DMS114 treated with DMSO at 0.1 percent for 48 hours (cell line): ENCODE data around the gene DCTN2.
"Not testable (repeated sequence)": the region's sequence is repeated elsewhere in the genome, so short reads cannot be mapped to it uniquely, and the experiment has no call there.

Source experiments
- DNase-seq: peaks from one replicate; lab custom pipeline; 2025; ENCODE audit not compliant: unreplicated experiment; lab: John Stamatoyannopoulos, UW

Gene DCTN2

GRCh38 chr12:57577981-57578758 lies 31.2 kb upstream of the DCTN2 start:
- DNase-seq: no peak

GRCh38 chr12:57576613-57577160 lies 29.7 kb upstream of the DCTN2 start:
- DNase-seq: no peak

DNA sequence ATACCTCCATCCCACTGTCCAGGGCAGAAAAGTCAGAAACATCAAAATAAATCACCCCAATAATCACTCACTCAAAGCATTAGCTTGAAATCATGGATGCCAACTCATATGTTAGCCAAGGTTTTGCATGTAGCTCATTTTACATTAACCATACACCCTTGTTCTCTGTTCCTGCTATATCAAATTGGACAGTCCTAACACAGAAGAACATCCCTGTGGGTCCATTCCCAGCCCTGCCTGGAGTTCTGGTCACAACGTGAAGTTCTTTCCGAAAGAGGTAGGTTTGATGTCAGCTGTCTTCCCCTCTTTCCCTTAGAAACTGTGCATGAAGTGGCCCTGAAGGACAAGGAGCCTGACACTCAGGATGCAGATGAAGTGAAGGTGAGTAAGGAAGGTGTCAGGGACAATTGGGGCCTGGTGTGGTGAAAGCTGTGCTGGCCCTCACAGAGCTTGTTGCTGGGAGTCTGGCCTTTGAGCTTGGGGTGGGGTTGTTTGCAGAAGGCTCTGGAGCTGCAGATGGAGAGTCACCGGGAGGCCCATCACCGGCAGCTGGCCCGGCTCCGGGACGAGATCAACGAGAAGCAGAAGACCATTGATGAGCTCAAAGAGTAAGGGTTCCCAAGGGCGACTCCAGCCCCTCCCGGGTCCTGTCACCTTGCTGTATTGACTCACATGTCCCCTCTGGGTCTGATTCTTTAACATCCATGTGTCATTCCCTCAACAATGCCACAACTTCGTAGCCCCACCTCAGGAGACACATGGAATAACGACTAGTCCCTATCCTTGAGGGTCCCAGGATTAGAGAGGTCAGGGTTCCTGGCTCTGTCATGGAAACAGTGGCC lies 29.0 kb upstream of the DCTN2 start:
- DNase-seq: no peak

DNA sequence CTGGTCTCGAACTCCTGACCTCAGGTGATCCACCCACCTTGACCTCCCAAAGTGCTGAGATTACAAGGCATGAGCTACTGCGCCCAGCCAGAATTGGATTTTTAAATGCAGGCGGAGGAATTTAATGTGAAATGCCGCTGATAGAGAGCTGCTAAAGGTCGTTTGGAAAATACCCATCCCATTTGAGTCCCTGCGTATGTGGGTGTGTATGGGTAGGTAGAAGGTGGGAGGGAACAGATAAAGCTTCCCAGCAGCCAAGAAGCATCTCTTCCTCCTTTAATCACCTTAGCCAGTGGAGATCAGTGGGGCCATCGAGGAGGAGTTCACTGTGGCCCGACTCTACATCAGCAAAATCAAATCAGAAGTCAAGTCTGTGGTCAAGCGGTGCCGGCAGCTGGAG lies 27.8 kb upstream of the DCTN2 start:
- DNase-seq: no peak

DNA sequence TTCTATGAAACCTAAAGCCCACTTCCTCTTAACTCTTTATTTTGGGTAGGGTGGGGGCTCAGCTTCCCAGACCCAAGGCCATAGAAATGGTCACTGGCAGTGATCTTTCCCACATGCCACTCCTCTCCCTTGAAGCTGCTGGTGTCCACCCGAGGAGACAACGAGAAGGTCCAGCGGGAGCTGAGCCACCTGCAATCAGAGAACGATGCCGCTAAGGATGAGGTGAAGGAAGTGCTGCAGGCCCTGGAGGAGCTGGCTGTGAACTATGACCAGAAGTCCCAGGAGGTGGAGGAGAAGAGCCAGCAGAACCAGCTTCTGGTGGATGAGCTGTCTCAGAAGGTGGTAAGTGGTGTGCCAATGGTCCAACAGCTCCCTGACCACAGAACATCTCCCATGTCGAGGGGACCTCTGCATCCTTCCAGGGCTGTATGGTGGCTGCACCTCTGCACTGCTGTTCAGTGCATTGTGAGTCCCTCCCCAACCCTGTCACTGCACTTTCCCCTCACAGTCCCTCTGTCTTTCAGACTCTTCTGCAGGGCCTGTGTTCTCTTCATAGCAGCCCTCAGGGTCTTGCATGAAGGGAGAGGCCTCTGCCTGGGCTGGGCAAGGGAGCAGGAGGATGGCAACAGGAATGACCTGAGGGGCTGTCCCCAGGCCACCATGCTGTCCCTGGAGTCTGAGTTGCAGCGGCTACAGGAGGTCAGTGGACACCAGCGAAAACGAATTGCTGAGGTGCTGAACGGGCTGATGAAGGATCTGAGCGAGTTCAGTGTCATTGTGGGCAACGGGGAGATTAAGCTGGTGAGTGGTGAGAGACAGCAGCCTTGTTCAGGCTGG lies 25.2 kb upstream of the DCTN2 start:
- no peak for DNase-seq

DNA sequence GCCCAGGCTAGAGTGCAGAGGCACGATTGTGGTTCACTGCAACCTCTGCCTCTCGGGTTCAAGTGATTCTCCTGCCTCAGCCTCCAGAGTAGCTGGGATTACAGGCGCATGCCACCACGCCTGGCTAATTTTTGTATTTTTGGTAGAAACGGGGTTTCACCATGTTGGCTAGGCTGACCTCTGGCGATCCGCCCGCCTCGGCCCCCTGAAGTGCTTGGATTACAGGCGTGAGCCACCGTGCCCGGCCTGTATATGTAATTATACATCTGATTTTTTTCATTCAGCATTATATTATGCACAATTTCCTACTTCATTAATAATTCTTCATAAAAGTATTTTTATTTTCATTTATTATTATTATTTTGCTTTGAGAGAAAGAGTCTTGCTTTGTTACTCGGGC lies 23.4 kb upstream of the DCTN2 start:
- not testable (repeated sequence) for DNase-seq

DNA sequence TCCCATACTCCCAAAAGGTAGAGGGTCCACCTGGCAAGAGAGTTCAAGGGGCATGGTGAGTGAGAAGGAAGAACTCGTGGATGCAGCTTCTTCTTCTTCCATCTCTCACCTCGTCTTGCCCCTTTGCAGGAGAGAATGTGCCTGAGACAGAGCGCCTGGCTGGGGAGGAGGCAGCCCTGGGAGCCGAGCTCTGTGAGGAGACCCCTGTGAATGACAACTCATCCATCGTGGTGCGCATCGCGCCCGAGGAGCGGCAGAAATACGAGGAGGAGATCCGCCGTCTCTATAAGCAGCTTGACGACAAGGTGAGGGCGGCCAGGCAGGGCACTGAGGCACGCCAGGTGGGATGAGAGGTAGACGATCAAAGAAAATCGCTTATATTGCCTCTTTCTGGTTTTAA lies 22.9 kb upstream of the DCTN2 start:
- no peak for DNase-seq

- DNase-seq: no peak
Measured at GRCh38 chr12:57568838-57569237, 21.8 kb upstream of the DCTN2 start.

- no peak for DNase-seq
Measured at GRCh38 chr12:57564178-57564740, 17.3 kb upstream of the DCTN2 start.

- DNase-seq: no peak
Measured at GRCh38 chr12:57563358-57563757, 16.4 kb upstream of the DCTN2 start.

GRCh38 chr12:57561117-57561516 lies 14.1 kb upstream of the DCTN2 start:
- not testable (repeated sequence) for DNase-seq

DNA sequence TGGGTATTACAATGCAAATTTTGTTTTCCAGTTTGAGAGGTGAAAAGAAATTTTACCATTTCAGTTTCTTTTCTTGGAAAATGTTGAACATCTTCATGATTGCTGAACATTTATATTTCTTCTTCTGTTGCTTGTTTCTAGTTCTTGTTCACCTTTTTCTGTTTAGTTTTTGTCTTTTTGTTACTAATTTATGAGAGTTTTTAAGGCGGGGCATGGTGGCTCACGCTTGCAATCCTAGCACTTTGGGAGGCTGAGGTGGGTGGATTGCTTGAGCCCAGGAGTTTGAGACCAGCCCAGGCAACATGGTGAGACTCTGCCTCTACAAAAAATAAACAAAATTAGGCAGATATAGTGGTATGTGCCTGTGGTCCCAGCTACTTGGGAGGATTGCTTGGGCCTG lies 13.5 kb upstream of the DCTN2 start:
- DNase-seq: no peak

DNA sequence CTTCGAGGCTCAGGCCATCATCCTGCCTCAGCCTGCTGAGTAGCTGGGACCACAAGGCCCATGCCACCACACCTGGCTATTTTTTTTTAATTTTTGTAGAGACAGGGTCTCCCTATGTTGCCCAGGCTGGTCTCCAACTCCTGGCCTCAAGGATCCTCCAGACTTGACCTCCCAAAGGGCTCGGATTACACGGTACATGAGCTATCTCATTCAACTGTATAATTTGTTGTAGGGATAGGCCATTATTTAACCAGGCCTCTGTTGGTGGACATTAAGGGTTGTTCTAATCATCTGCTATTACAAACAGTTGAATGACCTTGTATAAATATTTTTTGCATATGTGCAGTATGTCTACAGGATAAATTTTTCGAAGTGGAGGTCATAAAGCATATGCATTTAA lies 11.9 kb upstream of the DCTN2 start:
- DNase-seq: no peak

GRCh38 chr12:57554897-57555296 lies 7.9 kb upstream of the DCTN2 start:
- DNase-seq: no peak

GRCh38 chr12:57554453-57554852 lies 7.5 kb upstream of the DCTN2 start:
- DNase-seq: no peak

DNA sequence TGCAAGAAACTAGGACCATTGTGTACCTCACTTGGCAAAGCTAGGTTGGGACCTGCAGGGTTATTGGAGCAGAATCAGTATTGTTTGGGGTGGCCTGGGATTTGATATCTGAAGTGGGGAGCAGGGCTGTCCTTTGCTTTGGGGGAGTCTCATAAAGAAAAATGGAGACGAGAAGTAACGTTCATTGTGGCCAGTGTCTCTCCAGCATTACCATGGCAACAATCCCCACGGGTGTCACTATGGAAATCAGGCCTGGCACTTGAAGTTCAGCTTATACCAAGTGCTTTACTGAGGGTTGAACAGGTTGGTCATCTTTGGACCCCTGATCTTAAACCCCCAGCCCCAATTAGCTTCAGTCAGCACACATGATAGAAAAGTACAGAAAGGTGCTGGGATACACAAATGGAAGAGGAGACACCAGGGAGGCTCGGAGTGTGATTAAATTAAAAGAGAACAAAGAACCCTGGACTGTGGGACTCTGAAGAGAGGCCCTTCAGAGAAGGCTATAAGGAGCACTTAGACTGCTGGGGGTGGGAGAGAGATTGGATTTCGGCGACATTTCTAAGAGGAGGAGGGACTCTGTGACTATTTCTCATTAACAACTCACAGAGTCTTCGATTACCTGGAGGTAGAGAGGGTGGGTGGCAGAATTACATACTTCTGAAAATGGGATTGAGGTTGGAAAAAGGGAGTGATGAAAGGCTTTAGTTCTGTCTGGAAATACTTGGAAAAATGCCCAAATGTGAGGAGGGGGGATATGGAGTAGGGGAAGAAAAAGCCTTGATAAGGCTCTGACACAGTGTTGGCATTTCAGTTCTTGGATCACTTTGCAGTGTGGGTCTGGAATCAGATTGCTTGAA lies 6.6 kb upstream of the DCTN2 start:
- no peak for DNase-seq

GRCh38 chr12:57552835-57553313 lies 5.9 kb upstream of the DCTN2 start:
- DNase-seq: no peak

DNA sequence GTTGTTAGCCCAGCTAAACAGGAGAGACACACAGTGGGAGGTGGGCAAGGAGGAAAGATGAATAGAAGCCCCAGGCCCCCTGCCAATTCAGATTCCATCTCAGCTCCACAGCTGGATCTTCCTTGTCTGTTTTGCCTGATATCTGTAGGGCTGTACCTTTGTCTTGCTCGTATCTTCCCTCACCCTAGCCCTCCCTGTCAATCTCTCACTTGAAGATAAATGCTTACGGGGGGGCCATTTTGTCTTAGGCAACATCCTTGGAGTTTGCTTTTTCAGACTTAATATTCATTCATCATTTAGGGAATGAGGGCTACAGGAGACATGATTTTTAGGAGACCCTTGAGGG lies 5.3 kb upstream of the DCTN2 start:
- DNase-seq: no peak

DNA sequence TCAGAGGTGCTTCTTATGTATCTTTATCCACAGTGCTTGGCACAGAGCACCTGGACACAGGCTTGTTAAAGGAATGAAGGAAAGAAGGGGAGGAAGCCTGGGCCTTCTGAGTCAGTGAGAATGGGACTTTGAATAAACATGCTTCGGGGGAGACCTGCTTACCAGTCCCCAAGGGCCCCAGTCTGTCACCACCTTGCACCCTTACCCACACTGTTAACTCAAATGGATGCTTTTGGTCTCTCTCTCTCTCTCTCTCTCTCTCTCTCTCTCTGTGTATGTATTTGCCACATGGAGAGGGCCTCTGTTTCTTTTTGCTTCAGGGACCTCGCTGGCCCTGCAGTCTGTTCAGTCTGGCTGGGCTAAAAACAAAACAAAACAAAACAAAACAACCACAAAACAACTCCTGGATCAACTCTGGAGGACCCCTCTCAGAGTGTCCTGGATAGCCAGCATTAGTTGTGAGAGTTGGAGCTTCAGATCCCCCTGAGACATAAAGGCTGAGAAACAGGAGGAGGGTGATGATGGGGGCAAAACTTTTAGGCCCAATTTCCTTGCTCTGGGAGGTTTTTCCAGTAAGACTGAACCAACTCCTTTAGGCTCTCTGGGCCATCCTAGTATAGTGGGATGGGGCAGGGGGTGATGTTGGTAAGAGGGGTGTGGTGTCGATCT lies 4.8 kb upstream of the DCTN2 start:
- no peak for DNase-seq
